HL-60 (cell line): ENCODE results near the gene GALNT14.

Source experiments
- CTCF ChIP-seq: IDR thresholded peaks from one replicate; pipeline ENCODE4 v1.5.1; 2011; ENCODE audit warnings: low read length, control low read depth, inconsistent platforms; ENCODE audit not compliant: insufficient read depth
- POLR2AphosphoS5 ChIP-seq: IDR thresholded peaks from 2 replicates; pipeline ENCODE4 v1.6.1; 2012; ENCODE audit warnings: low read depth

DNA sequence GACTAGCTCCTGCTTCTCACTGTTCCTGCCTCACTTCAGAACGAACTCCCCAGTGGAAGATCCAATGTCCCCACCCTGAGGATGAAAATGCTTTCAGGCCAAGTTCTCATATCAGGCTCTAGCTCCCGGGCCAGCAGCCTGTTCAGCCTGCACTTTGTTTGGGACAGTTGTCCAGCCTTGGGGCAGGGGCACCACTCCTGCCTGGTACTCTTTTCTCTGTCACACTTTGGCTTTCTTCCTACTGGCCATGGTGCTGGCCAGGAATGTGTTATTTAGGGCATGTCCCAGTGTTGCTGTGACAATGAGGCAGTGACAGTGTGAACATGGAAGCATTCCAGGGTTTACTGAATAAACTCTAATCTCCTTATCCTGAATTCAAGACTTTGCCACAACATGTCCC lies 154.1 kb downstream of the GALNT14 start:
- TF ChIP-seq CTCF (no peak), POLR2AphosphoS5 (no peak)
